ENCODE measurements around the gene ERVW-1.
"Not testable (repeated sequence)": the region's sequence is repeated elsewhere in the genome, so short reads cannot be mapped to it uniquely, and the experiment has no call there.

Gene ERVW-1

GRCh38 chr7:92478095-92478494 lies 349 bp upstream of the ERVW-1 start:
- H3K9me3 ChIP-seq (ENCODE audit: control insufficient read depth, insufficient read depth, low read length), result no peaks in the 10 kb centered on the region
- no peaks in the 10 kb centered on the region for H4K20me1 ChIP-seq (ENCODE audit: control insufficient read depth, insufficient read depth, low read depth, low read length)
- H3K4me2 ChIP-seq (ENCODE audit: low read length), result no peak overlapping the region
- no peaks in the 10 kb centered on the region for H3K9me2 ChIP-seq (replicated peaks; ENCODE audit: control insufficient read depth, low read length)
- no peaks in the 10 kb centered on the region for H3K79me2 ChIP-seq (ENCODE audit: control insufficient read depth, low read length)
- no peaks in the 10 kb centered on the region for H3K27me3 ChIP-seq (ENCODE audit: control insufficient read depth, low read length)
- no peaks in the 10 kb centered on the region for H3K4me1 ChIP-seq (ENCODE audit: control insufficient read depth, low read length)
- H3K27ac ChIP-seq (ENCODE audit: low read depth, low read length), result no peak overlapping the region
- no peak overlapping the region for H3K4me3 ChIP-seq (ENCODE audit: low read length)
- H3K36me3 ChIP-seq (ENCODE audit: control insufficient read depth, low read length), result no peaks in the 10 kb centered on the region
- TF ChIP-seq CTCF (IDR thresholded peaks at IDR 0.05; ENCODE audit: low read depth, low read length, poor library complexity, severe bottlenecking) (no peak), EZH2phosphoT487 (IDR thresholded peaks at IDR 0.05; ENCODE audit: borderline replicate concordance, low read length) (no peak)
- H3F3A ChIP-seq (ENCODE audit: control insufficient read depth, insufficient read depth), result no peaks in the 10 kb centered on the region

DNA sequence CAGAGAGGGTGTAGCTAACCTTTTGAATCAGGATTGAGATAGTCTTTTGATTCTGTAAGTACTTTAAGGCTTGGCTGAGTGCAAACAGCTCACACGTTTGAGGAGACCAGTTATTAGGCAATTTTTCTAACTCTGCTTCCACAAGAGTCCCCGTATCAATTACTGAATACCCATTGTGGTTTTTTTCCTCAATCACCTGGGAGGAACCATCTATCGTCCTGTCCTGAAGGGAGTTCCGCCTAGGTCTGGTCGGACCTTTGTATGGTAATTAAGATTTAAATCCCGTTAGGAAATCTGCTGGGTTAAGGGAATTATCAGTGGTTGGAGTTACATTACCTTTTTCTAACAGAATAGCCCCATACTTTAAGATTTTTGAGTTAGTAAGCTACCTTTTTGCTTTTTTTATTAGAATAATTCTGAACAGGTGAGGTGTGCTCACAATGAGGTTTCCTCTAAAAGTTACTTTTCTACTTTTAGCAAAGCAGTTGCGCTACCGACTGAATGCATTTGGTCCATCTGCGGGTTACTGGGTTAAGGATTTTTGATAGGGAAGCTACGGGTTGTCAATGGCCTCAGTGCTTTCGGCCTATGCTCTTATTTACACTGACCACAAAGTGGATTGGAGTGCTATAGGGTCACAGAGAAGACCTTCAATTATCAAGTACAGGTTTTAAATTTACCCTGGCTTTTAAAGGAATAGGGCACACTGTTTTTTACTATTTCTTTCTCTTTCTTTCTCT lies 1.7 kb downstream of the ERVW-1 start:
- not testable (repeated sequence) for H3K27me3 ChIP-seq (ENCODE audit: control insufficient read depth, low read length); H3F3A ChIP-seq (ENCODE audit: control insufficient read depth, insufficient read depth); H3K4me1 ChIP-seq (ENCODE audit: control insufficient read depth, low read length); H3K79me2 ChIP-seq (ENCODE audit: control insufficient read depth, low read length); H3K4me2 ChIP-seq (ENCODE audit: low read length); H4K20me1 ChIP-seq (ENCODE audit: control insufficient read depth, insufficient read depth, low read depth, low read length); H3K36me3 ChIP-seq (ENCODE audit: control insufficient read depth, low read length); H3K9me2 ChIP-seq (replicated peaks; ENCODE audit: control insufficient read depth, low read length); H3K9me3 ChIP-seq (ENCODE audit: control insufficient read depth, insufficient read depth, low read length); H3K4me3 ChIP-seq (ENCODE audit: low read length); H3K27ac ChIP-seq (ENCODE audit: low read depth, low read length)

DNA sequence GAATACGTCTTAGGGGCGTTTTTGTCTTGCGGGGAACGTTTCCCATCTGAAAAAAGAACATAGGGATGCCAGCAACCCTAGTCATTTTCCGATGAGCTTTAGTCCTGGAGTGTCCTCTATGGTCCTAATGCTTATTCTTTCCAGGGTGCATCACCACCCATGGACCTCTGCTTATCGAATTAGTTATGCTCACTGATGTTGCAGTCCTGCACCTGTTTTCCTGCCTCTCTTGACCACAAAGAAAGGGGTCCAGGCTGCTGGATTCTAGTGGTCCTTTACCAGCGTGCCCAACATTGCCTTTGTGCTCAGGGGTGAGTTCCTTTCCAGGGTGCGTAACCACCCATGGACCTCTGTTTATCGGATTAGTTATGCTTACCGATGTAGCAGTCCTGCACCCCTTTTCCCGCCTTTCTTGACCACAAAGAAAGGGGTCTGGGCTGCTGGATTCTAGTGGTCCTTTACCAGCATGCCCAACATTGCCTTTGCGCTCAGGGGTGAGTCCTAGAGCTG lies 2.4 kb downstream of the ERVW-1 start:
- not testable (repeated sequence) for H3K4me1 ChIP-seq (ENCODE audit: control insufficient read depth, low read length); H3K27me3 ChIP-seq (ENCODE audit: control insufficient read depth, low read length); H3K9me2 ChIP-seq (replicated peaks; ENCODE audit: control insufficient read depth, low read length); H3K9me3 ChIP-seq (ENCODE audit: control insufficient read depth, insufficient read depth, low read length); H3F3A ChIP-seq (ENCODE audit: control insufficient read depth, insufficient read depth); H4K20me1 ChIP-seq (ENCODE audit: control insufficient read depth, insufficient read depth, low read depth, low read length); H3K27ac ChIP-seq (ENCODE audit: low read depth, low read length); H3K4me3 ChIP-seq (ENCODE audit: low read length); H3K4me2 ChIP-seq (ENCODE audit: low read length); H3K79me2 ChIP-seq (ENCODE audit: control insufficient read depth, low read length); H3K36me3 ChIP-seq (ENCODE audit: control insufficient read depth, low read length)

DNA sequence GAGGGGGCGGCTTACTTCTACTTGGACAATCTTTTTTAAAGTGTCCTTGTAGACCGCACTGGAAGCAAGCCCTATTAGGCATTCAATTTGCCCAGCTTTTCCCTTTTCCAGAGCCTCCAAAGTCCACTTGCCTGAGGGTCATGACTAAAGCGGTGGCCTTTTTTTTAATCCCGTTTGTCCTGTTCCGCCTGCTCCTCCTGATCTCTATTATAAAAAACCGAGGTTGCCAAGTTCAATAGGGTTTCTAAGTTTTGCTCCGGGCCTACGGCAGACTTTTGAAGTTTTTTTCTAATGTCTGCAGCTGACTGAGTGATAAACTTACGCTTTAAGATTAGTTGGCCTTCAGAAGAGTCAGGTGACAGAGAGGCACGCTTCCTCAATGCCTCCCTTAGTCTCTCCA lies 3.8 kb downstream of the ERVW-1 start:
- not testable (repeated sequence) for H4K20me1 ChIP-seq (ENCODE audit: control insufficient read depth, insufficient read depth, low read depth, low read length); H3K4me3 ChIP-seq (ENCODE audit: low read length); H3K27ac ChIP-seq (ENCODE audit: low read depth, low read length); H3F3A ChIP-seq (ENCODE audit: control insufficient read depth, insufficient read depth); H3K4me1 ChIP-seq (ENCODE audit: control insufficient read depth, low read length); H3K4me2 ChIP-seq (ENCODE audit: low read length); H3K9me3 ChIP-seq (ENCODE audit: control insufficient read depth, insufficient read depth, low read length); H3K36me3 ChIP-seq (ENCODE audit: control insufficient read depth, low read length); H3K9me2 ChIP-seq (replicated peaks; ENCODE audit: control insufficient read depth, low read length); H3K79me2 ChIP-seq (ENCODE audit: control insufficient read depth, low read length); H3K27me3 ChIP-seq (ENCODE audit: control insufficient read depth, low read length)

DNA sequence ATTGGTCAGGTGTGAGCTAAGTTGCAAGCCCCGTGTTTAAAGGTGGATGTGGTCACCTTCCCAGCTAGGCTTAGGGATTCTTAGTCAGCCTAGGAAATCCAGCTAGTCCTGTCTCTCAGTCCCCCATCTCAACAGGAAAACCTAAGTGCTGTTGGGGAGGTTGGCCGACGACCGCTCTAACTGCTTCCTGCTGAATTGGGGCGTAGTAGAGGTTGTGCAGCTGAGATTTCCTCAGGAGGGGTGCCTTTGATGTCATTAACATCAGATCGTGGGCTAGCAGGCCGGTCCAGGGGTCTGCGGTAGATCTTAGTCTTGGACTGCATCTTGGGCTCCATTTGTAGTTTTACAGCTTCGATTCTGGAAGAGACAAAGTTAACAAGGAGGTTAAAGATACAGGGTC lies 9.2 kb downstream of the ERVW-1 start:
- not testable (repeated sequence) for H3K4me2 ChIP-seq (ENCODE audit: low read length); H3K9me3 ChIP-seq (ENCODE audit: control insufficient read depth, insufficient read depth, low read length); H3F3A ChIP-seq (ENCODE audit: control insufficient read depth, insufficient read depth); H4K20me1 ChIP-seq (ENCODE audit: control insufficient read depth, insufficient read depth, low read depth, low read length); H3K4me1 ChIP-seq (ENCODE audit: control insufficient read depth, low read length); H3K4me3 ChIP-seq (ENCODE audit: low read length); H3K27ac ChIP-seq (ENCODE audit: low read depth, low read length); H3K79me2 ChIP-seq (ENCODE audit: control insufficient read depth, low read length); H3K9me2 ChIP-seq (replicated peaks; ENCODE audit: control insufficient read depth, low read length); H3K36me3 ChIP-seq (ENCODE audit: control insufficient read depth, low read length); H3K27me3 ChIP-seq (ENCODE audit: control insufficient read depth, low read length)
